Globus pallidus (tissue), 1 donor: ENCODE results near the gene CDH12.

Experiments
- DNase-seq: peaks from one replicate; pipeline ENCODE4 v3.0.0-alpha.2; 2015; ENCODE audit warnings: low spot score

The CDH12 gene

GRCh38 chr5:22764736-22765135 lies 88.4 kb downstream of the CDH12 start:
- no peak for DNase-seq

- DNase-seq, result no peak
Observed at GRCh38 chr5:22757776-22758175, 95.4 kb downstream of the CDH12 start.

GRCh38 chr5:22754155-22754554 lies 99.0 kb downstream of the CDH12 start:
- DNase-seq, result no peak

- no peak for DNase-seq
Observed at GRCh38 chr5:22751536-22751935, 101.6 kb downstream of the CDH12 start.

GRCh38 chr5:22736443-22737003 lies 116.6 kb downstream of the CDH12 start:
- no peak for DNase-seq

- no peak for DNase-seq
Observed at GRCh38 chr5:22734907-22735306, 118.2 kb downstream of the CDH12 start.

GRCh38 chr5:22728610-22729009 lies 124.5 kb downstream of the CDH12 start:
- DNase-seq, result no peak

- no peak for DNase-seq
Observed at GRCh38 chr5:22722491-22722890, 130.7 kb downstream of the CDH12 start.

GRCh38 chr5:22722056-22722455 lies 131.1 kb downstream of the CDH12 start:
- DNase-seq, result no peak

- DNase-seq, result no peak
Observed at GRCh38 chr5:22719842-22720241, 133.3 kb downstream of the CDH12 start.

GRCh38 chr5:22710660-22711059 lies 142.5 kb downstream of the CDH12 start:
- DNase-seq, result no peak

- DNase-seq, result no peak
Observed at GRCh38 chr5:22709743-22710142, 143.4 kb downstream of the CDH12 start.

GRCh38 chr5:22708770-22709328 lies 144.3 kb downstream of the CDH12 start:
- DNase-seq, result no peak

GRCh38 chr5:22706901-22707300 lies 146.2 kb downstream of the CDH12 start:
- no peak for DNase-seq

- DNase-seq, result no peak
Observed at GRCh38 chr5:22699319-22699718, 153.8 kb downstream of the CDH12 start.

GRCh38 chr5:22693121-22693520 lies 160.0 kb downstream of the CDH12 start:
- DNase-seq, result no peak

GRCh38 chr5:22683050-22683449 lies 170.1 kb downstream of the CDH12 start:
- DNase-seq, result no peak

- no peak for DNase-seq
Observed at GRCh38 chr5:22678886-22679285, 174.3 kb downstream of the CDH12 start.

- no peak for DNase-seq
Observed at GRCh38 chr5:22673131-22673530, 180.0 kb downstream of the CDH12 start.

- DNase-seq, result no peak
Observed at GRCh38 chr5:22669345-22669744, 183.8 kb downstream of the CDH12 start.

- DNase-seq, result no peak
Observed at GRCh38 chr5:22665801-22666200, 187.3 kb downstream of the CDH12 start.

- DNase-seq, result no peak
Observed at GRCh38 chr5:22663134-22663533, 190.0 kb downstream of the CDH12 start.

- no peak for DNase-seq
Observed at GRCh38 chr5:22662391-22662790, 190.8 kb downstream of the CDH12 start.

GRCh38 chr5:22651355-22651754 lies 201.8 kb downstream of the CDH12 start:
- DNase-seq, result no peak
